CD14-positive monocyte (primary cell): Measurements from ENCODE around the gene GH1. TPM values are rescaled to one million over a fixed set of nuclear protein-coding genes. Genes with fewer than 3 reads are reported as not detected.

Experiments
- DNase-seq, 3 donors: peaks; one replicate each; pipeline ENCODE4 v3.0.0-alpha.2; 2011 to 2022
- H2AFZ ChIP-seq: 2 replicates; pipeline ENCODE4 v1.6.0; 2012; ENCODE audit warnings: mild to moderate bottlenecking, low read depth, low read length, inconsistent platforms; ENCODE audit not compliant: insufficient read depth, poor library complexity, severe bottlenecking
- H3K27ac ChIP-seq, 2 donors: 1 replicate in 1 of 2; 2 replicates in 1 of 2; pipeline ENCODE4 v1.5.1; 2012 to 2013; ENCODE audit warnings: low read length in 2 of 2, control low read depth in 1 of 2, inconsistent platforms in 1 of 2, low read depth in 1 of 2, mild to moderate bottlenecking in 1 of 2
- H3K27me3 ChIP-seq, 2 donors: one replicate each; pipeline versions ENCODE4 v1.6.0 to v1.6.1; 2011 to 2013; ENCODE audit warnings: low read length in 2 of 2; ENCODE audit not compliant: control insufficient read depth in 2 of 2, insufficient read depth in 2 of 2
- H3K36me3 ChIP-seq, 2 donors: replicated peaks in 1 of 2; 1 replicate in 1 of 2; 2 replicates in 1 of 2; pipeline versions ENCODE4 v1.5.1 to v1.6.1; 2012 to 2013; ENCODE audit warnings: low read length in 2 of 2, control low read depth in 1 of 2, inconsistent platforms in 1 of 2, mild to moderate bottlenecking in 1 of 2; ENCODE audit not compliant: insufficient read depth in 2 of 2, control insufficient read depth in 1 of 2
- H3K4me1 ChIP-seq, 2 donors: 1 replicate in 1 of 2; 2 replicates in 1 of 2; pipeline versions ENCODE4 v1.5.1 to v1.6.1; 2012 to 2013; ENCODE audit warnings: low read length in 2 of 2, control low read depth in 1 of 2, inconsistent platforms in 1 of 2, mild to moderate bottlenecking in 1 of 2, moderate library complexity in 1 of 2; ENCODE audit not compliant: insufficient read depth in 2 of 2, control insufficient read depth in 1 of 2
- H3K4me2 ChIP-seq: replicated peaks from 2 replicates; pipeline ENCODE3; 2012; ENCODE audit warnings: low read length, moderate library complexity, mild to moderate bottlenecking; ENCODE audit not compliant: poor library complexity, severe bottlenecking; ENCODE audit errors: extremely low read depth
- H3K4me3 ChIP-seq, 3 experiments: fragments of 200-600 bp in 1 of 3; sonication (generic) in 1 of 3; replicated peaks in 1 of 3; 1 replicate in 2 of 3; 2 replicates in 1 of 3; pipeline ENCODE4 v1.5.1; 2011 to 2013; ENCODE audit warnings: low read length in 3 of 3, mild to moderate bottlenecking in 3 of 3, control low read depth in 2 of 3, low read depth in 2 of 3, inconsistent platforms in 1 of 3, moderate library complexity in 1 of 3
- H3K79me2 ChIP-seq: 2 replicates; pipeline ENCODE4 v1.6.0; 2012; ENCODE audit warnings: mild to moderate bottlenecking, control low read depth, inconsistent platforms, low read length, moderate library complexity; ENCODE audit not compliant: insufficient read depth
- H3K9ac ChIP-seq: 2 replicates; pipeline ENCODE4 v1.6.0; 2017; ENCODE audit warnings: low read length, mild to moderate bottlenecking; ENCODE audit not compliant: insufficient read depth, poor library complexity, severe bottlenecking
- H3K9me3 ChIP-seq, 2 donors: replicated peaks in 1 of 2; 1 replicate in 1 of 2; 2 replicates in 1 of 2; pipeline versions ENCODE4 v1.5.1 to v1.6.1; 2012 to 2013; ENCODE audit warnings: low read length in 2 of 2, control low read depth in 1 of 2; ENCODE audit not compliant: control insufficient read depth in 1 of 2, insufficient read depth in 1 of 2
- H4K20me1 ChIP-seq: 2 replicates; pipeline ENCODE4 v1.6.0; 2012; ENCODE audit warnings: mild to moderate bottlenecking, low read length, control low read depth, moderate library complexity; ENCODE audit not compliant: insufficient read depth
- H3K27ac Mint-ChIP-seq, 7 donors: one replicate each; pipeline ENCODE4 v1.8.0; 2020; ENCODE audit warnings: mild to moderate bottlenecking in 7 of 7, mixed read lengths in 7 of 7, moderate library complexity in 6 of 7, inconsistent platforms in 2 of 7
- H3K27me3 Mint-ChIP-seq, 3 donors: one replicate each; pipeline ENCODE4 v1.8.0; 2021 to 2022; ENCODE audit warnings: low read depth in 3 of 3, mild to moderate bottlenecking in 3 of 3, mixed read lengths in 3 of 3, moderate library complexity in 3 of 3, inconsistent platforms in 1 of 3
- H3K36me3 Mint-ChIP-seq, 2 donors: one replicate each; pipeline ENCODE4 v1.8.0; 2020; ENCODE audit warnings: mixed read lengths in 2 of 2, inconsistent platforms in 1 of 2, mild to moderate bottlenecking in 1 of 2
- H3K4me1 Mint-ChIP-seq: one replicate; pipeline ENCODE4 v1.8.0; 2020; ENCODE audit warnings: mild to moderate bottlenecking, mixed read lengths
- H3K4me3 Mint-ChIP-seq, 2 donors: one replicate each; pipeline ENCODE4 v1.8.0; 2020; ENCODE audit warnings: mild to moderate bottlenecking in 2 of 2, mixed read lengths in 2 of 2, moderate library complexity in 1 of 2
- H3K9me3 Mint-ChIP-seq, 7 donors: one replicate each; pipeline ENCODE4 v1.8.0; 2020 to 2022; ENCODE audit warnings: mixed read lengths in 7 of 7, mild to moderate bottlenecking in 6 of 7, moderate library complexity in 6 of 7, inconsistent platforms in 2 of 7
- WGBS: methylation state at CpG from one replicate; pipeline ENCODE4 v1.1.5; 2013; ENCODE audit warnings: missing lambda C conversion rate; ENCODE audit not compliant: insufficient coverage; 5-methylcytosine and 5-hydroxymethylcytosine counted together
- intact Hi-C, 2 donors: fragments of 100-400 bp; cut with micrococcal nuclease; formaldehyde crosslinking; loops; one replicate each; pipeline versions ENCODE4 v1.15.0 to v1.15.1; 2023
- polyA plus RNA-seq, 3 donors: library from polyadenylated mRNA; depleted of rRNA in 1 of 3; unstranded in 2 of 3; stranded (reverse) in 1 of 3; fragments of 300-500 nt in 2 of 3; fragments of >200 nt in 1 of 3; fragmentation: Illumina TruSeq in 2 of 3; gene quantifications; 1 replicate in 2 of 3; 2 replicates in 1 of 3; pipeline ENCODE4 v1.2.3, GENCODE V29; 2012 to 2021
- TF ChIP-seq, protein P1 (sequence below): fragments of 200-600 bp; IDR thresholded peaks from one replicate; pipeline ENCODE4 v1.8.0; 2022; ENCODE audit warnings: antibody characterized with exemption, mild to moderate bottlenecking

The GH1 gene
- polyA plus RNA-seq, 3 donors, result not detected

GRCh38 chr17:63934183-63935112, 15.8 kb upstream of the GH1 start:
- H3K27me3 ChIP-seq, result no peaks in the 10 kb centered on the region
- Mint-ChIP-seq H3K4me1 (peaks cover 39% of the 10 kb centered on the region), H3K4me3 (no peak overlapping the region), H3K9me3 (peaks cover 0 to 2% (median 0%) of the 10 kb centered on the region in 7 donors), H3K27ac (peak overlapping the region in 1 of 7 donors; percentile 21), H3K36me3 (peaks cover 0 to 1% of the 10 kb centered on the region in 2 donors), H3K27me3 (peaks cover 2 to 17% (median 8%) of the 10 kb centered on the region in 3 donors)
- H2AFZ ChIP-seq, result peak overlapping the region; percentile 0
- peaks cover 0 to 2% of the 10 kb centered on the region in 2 donors for H3K36me3 ChIP-seq
- H3K27ac ChIP-seq, result no peak overlapping the region
- 91% methylated on average over 15 of the region's 21 CpGs for WGBS
- peak overlapping the region; percentile 2 for H3K4me2 ChIP-seq
- H3K79me2 ChIP-seq, result no peaks in the 10 kb centered on the region
- intact Hi-C loops, result no loop called here
- H3K4me1 ChIP-seq, result peaks cover 30 to 37% of the 10 kb centered on the region in 2 donors
- no peak overlapping the region for H3K9ac ChIP-seq
- no peaks in the 10 kb centered on the region for H4K20me1 ChIP-seq
- no peaks in the 10 kb centered on the region for H3K9me3 ChIP-seq
- no peak overlapping the region for H3K4me3 ChIP-seq
- TF ChIP-seq, protein P1, sequence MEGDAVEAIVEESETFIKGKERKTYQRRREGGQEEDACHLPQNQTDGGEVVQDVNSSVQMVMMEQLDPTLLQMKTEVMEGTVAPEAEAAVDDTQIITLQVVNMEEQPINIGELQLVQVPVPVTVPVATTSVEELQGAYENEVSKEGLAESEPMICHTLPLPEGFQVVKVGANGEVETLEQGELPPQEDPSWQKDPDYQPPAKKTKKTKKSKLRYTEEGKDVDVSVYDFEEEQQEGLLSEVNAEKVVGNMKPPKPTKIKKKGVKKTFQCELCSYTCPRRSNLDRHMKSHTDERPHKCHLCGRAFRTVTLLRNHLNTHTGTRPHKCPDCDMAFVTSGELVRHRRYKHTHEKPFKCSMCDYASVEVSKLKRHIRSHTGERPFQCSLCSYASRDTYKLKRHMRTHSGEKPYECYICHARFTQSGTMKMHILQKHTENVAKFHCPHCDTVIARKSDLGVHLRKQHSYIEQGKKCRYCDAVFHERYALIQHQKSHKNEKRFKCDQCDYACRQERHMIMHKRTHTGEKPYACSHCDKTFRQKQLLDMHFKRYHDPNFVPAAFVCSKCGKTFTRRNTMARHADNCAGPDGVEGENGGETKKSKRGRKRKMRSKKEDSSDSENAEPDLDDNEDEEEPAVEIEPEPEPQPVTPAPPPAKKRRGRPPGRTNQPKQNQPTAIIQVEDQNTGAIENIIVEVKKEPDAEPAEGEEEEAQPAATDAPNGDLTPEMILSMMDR, result no peak
- DNase-seq, result peak in 1 of 3 donors; percentile 26

DNA sequence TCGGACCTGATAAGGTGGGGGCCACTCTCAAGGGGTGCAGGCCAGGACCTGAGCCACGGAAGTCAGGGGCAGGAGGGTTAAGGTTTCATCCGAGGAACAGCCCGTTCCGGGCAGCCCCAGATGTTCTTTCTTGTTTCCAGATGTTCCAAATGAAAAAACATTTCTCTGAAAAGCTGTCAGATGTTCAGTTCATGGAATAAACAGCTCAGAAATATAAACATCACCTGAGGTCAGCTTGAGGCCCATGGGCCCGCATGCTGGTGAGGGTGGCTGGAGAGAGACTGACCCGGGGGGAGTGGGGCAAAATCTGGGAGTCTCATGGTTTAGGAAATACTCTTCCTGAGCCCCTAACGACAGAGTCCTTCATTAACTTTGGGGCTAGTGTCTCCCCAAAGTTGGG, 15.0 kb upstream of the GH1 start:
- peak overlapping the region in 1 of 7 donors; percentile 46 for H3K27ac Mint-ChIP-seq
- WGBS, result 98% methylated on average over 6 of the region's 8 CpGs

More for the DNA sequence above, 15.0 kb upstream of the GH1 start:
- Histone ChIP-seq H3K4me2 (no peak overlapping the region), H3K9me3 (no peaks in the 10 kb centered on the region), H3K27ac (no peak overlapping the region), H3K9ac (no peak overlapping the region), H3K27me3 (no peaks in the 10 kb centered on the region), H3K4me1 (peaks cover 30 to 37% of the 10 kb centered on the region in 2 donors), H3K4me3 (no peak overlapping the region), H3K36me3 (peaks cover 0 to 8% of the 10 kb centered on the region in 2 donors), H2AFZ (no peak overlapping the region), H4K20me1 (no peaks in the 10 kb centered on the region), H3K79me2 (no peaks in the 10 kb centered on the region)
- peaks cover 4 to 18% (median 9%) of the 10 kb centered on the region in 3 donors for H3K27me3 Mint-ChIP-seq
- peaks cover 35% of the 10 kb centered on the region for H3K4me1 Mint-ChIP-seq
- H3K9me3 Mint-ChIP-seq, result peaks cover 0 to 2% (median 0%) of the 10 kb centered on the region in 7 donors
- H3K36me3 Mint-ChIP-seq, result peaks cover 4 to 5% of the 10 kb centered on the region in 2 donors
- DNase-seq, result no peak
- no peak overlapping the region for H3K4me3 Mint-ChIP-seq
- TF ChIP-seq, protein P1, result no peak
- intact Hi-C loops, result no loop called here
